ENCODE measurements around the gene DNER.
"Not testable (repeated sequence)": the region's sequence is repeated elsewhere in the genome, so short reads cannot be mapped to it uniquely, and the experiment has no call there.

DNER gene

DNA sequence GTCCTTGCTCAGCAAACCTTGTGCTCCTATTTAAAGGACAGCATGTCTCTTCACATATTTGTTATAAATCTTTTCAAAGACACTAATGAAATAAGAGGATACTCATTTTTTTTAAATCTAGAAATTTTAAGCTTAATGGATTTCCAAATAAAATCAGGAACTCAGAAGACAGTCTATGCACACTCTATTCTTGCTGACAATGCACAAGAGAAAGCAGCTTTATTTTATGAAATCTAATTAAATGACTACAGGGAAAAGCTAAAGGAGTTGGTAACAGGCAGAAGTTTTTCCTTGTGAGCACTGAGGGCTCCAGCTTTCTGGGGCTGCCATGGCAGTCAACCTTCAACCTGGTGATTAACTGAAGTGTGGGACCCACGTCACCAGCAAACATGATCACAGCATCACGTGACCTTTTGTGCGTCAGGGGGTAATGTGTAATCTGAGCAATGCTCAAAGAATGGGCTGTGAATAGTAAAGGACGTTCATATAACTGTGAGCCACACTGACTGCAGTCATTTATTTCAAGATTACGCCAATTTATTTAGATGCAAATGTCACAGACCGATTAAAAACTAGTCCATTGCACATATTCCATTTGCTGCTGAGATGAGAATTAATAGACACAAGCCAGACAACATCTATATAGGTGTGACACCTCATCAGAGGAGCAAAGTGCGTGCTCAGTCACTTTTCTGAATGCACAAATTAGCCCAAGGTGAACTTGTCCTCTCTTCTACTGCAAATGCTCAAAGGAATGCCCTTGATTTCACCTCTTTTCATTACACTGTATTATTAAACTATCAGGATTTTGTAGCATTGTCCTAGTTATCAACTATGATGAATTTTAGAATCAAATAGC is 11.6 kb upstream of the DNER start:
- TF ChIP-seq, protein P1, sequence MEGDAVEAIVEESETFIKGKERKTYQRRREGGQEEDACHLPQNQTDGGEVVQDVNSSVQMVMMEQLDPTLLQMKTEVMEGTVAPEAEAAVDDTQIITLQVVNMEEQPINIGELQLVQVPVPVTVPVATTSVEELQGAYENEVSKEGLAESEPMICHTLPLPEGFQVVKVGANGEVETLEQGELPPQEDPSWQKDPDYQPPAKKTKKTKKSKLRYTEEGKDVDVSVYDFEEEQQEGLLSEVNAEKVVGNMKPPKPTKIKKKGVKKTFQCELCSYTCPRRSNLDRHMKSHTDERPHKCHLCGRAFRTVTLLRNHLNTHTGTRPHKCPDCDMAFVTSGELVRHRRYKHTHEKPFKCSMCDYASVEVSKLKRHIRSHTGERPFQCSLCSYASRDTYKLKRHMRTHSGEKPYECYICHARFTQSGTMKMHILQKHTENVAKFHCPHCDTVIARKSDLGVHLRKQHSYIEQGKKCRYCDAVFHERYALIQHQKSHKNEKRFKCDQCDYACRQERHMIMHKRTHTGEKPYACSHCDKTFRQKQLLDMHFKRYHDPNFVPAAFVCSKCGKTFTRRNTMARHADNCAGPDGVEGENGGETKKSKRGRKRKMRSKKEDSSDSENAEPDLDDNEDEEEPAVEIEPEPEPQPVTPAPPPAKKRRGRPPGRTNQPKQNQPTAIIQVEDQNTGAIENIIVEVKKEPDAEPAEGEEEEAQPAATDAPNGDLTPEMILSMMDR (IDR thresholded peaks at IDR 0.05; ENCODE audit: low read depth, low read length): no peak
- no peak overlapping the region for H3K4me3 ChIP-seq (ENCODE audit: low read depth, low read length)
- H3K27me3 ChIP-seq (ENCODE audit: insufficient read depth, low read depth, severe bottlenecking): peaks cover 49% of the 10 kb centered on the region
- H3K36me3 ChIP-seq: no peaks in the 10 kb centered on the region
- no peaks in the 10 kb centered on the region for H3K9me3 ChIP-seq (ENCODE audit: severe bottlenecking)
- DNase-seq: no peak
- no peak overlapping the region for H3K27ac ChIP-seq

DNA sequence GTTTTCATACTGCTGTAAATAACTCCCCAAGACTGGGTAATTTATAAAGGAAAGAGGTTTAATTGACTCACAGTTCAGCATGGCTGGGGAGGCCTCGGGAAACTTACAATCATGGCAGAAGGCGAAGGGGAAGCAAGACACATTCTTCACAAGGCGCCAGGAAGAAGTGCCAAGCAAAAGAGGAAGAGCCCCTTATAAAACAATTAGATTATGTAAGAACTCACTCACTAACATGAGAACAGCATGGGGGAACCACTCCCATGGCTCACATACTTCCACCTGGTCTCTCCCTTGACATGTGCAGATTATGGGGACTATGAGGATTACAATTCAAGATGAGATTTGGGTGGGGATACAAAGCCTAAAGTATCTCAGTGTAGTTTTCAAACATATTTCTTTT is 8.8 kb upstream of the DNER start:
- H3K4me3 ChIP-seq (ENCODE audit: low read depth, low read length); H3K27ac ChIP-seq; H3K36me3 ChIP-seq; DNase-seq; H3K9me3 ChIP-seq (ENCODE audit: severe bottlenecking): not testable (repeated sequence)
- peaks cover 71% of the 10 kb centered on the region for H3K27me3 ChIP-seq (ENCODE audit: insufficient read depth, low read depth, severe bottlenecking)

DNA sequence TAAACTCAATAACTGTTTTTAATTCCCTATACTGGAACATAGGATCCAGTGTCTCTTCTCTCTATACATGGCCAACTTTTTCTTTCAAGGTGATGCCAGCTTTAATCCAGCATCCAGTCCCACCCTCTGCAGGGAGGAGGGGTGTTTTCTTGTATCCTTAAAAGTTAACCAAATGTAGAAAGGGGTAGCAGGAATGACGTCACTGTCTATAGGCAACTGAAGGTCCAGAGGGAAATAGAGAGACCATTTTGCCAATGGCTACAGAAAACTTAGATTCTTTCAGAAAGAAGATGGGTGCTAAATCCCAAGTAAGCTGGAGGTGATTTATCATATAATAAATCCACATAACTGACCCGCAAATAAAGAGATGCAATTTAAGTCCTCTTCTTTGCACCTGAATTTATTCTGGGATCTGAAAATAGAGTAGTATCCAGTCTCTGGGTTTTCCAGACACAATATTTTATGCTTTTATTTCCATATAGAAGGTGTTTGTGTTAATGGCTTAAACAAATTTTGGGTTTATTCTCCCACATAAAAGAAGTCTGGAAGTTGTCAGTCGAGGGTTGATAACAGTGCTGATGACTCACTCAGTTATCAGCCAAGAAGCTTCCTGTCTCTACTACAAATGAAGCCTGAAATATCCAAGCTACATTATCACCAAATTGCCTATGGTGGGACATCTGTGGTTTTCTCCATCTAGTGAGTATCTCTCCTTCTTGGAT is 5.7 kb upstream of the DNER start:
- Histone ChIP-seq H3K36me3 (no peaks in the 10 kb centered on the region), H3K4me3 (ENCODE audit: low read depth, low read length) (no peak overlapping the region), H3K27me3 (ENCODE audit: insufficient read depth, low read depth, severe bottlenecking) (peaks cover 75% of the 10 kb centered on the region), H3K27ac (no peak overlapping the region), H3K9me3 (ENCODE audit: severe bottlenecking) (no peaks in the 10 kb centered on the region)
- DNase-seq: no peak
- TF ChIP-seq, protein P1 (IDR thresholded peaks at IDR 0.05; ENCODE audit: low read depth, low read length): no peak

DNA sequence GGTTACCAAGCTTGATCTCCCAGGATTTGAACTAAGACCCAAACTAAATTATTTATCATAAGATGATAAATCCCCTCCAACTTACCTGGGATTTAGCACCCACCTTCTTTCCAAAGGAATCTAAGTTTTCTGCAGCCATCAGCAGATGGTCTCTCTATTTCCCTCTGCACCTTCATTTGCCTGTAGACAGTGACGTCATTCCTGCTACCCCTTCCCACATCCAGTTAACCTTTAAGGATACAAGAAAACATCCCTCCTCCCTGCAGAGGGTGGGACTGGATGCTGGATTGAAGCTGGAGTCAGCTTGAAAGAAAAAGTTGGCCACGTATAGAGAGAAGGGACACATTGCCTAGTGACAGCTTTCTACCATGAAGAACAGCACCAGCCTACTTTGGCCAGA is 3.7 kb upstream of the DNER start:
- H3K9me3 ChIP-seq (ENCODE audit: severe bottlenecking): no peaks in the 10 kb centered on the region
- H3K4me3 ChIP-seq (ENCODE audit: low read depth, low read length): no peak overlapping the region
- H3K27me3 ChIP-seq (ENCODE audit: insufficient read depth, low read depth, severe bottlenecking): peaks cover 74% of the 10 kb centered on the region
- H3K27ac ChIP-seq: no peak overlapping the region
- no peak for DNase-seq
- H3K36me3 ChIP-seq: no peaks in the 10 kb centered on the region
- TF ChIP-seq, protein P1 (IDR thresholded peaks at IDR 0.05; ENCODE audit: low read depth, low read length): no peak

DNA sequence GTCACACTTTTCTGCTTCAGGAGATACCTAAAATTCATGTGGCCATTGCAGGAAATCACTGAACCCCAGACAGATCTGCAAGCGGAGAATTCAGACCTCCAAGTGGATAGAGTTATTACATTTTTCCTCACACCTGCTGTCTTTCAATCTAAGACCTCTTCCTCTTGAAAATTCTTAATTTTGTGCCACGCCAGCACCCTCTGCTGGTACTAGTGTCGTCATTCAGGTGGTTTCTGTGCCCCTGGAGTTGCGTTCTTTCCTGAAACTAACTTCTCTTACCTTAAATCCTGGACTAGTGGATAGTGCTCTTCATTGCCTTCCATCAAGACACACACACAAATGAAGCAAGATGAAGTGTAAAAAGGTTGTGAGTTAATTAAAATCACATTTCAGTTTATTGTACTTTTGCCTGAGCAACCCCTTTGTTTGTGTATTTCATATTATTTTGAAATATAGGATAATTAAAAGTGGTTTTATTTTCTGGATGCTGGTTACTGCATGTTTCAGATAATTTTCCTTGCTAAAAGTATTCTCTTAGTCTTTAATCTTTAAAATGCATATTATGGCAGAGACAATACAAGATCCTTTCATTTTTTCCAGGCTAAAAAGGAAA is 1.6 kb upstream of the DNER start:
- no peaks in the 10 kb centered on the region for H3K36me3 ChIP-seq
- DNase-seq: peak; percentile 42
- TF ChIP-seq, protein P1 (IDR thresholded peaks at IDR 0.05; ENCODE audit: low read depth, low read length): peak; percentile 70
- no peak overlapping the region for H3K4me3 ChIP-seq (ENCODE audit: low read depth, low read length)
- no peak overlapping the region for H3K27ac ChIP-seq
- peaks cover 85% of the 10 kb centered on the region for H3K27me3 ChIP-seq (ENCODE audit: insufficient read depth, low read depth, severe bottlenecking)
- H3K9me3 ChIP-seq (ENCODE audit: severe bottlenecking): peaks cover 2% of the 10 kb centered on the region
